ENCODE data around the gene ZSCAN18. TPM values are rescaled to one million over a fixed set of nuclear protein-coding genes. Genes with fewer than 3 reads are reported as not detected.
A peak's percentile ranks its signal among the peaks of the same experiment; 100 is the strongest.

The ZSCAN18 gene
- total and polyA plus RNA-seq, 9 of the 15 experiments (the other 6 are each of a cell fraction or from before 2014, with no cell fraction given) = 0.07 to 1.9 (median 0.31) TPM; not detected in 1

DNA sequence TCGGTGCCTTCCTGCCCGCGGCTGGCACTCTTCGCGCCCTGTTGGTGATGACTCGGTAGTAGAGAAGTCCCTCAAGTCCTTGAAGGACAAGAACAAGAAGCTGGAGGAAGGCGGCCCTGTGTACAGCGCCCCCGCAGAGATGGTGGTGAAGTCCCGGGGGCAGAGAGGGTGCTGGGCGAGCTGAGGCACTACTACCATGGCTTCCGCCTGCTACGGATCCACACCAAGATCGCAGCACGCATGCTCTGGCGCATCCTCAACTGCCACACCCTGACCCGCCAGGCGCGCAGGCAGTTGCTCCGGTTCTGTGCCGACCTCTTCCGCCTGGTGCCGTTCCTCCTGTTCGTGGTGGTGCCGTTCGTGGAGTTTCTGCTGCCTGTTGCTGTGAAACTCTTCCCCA is 53.1 kb downstream of the ZSCAN18 start (continued):
- TF ChIP-seq, protein P1, sequence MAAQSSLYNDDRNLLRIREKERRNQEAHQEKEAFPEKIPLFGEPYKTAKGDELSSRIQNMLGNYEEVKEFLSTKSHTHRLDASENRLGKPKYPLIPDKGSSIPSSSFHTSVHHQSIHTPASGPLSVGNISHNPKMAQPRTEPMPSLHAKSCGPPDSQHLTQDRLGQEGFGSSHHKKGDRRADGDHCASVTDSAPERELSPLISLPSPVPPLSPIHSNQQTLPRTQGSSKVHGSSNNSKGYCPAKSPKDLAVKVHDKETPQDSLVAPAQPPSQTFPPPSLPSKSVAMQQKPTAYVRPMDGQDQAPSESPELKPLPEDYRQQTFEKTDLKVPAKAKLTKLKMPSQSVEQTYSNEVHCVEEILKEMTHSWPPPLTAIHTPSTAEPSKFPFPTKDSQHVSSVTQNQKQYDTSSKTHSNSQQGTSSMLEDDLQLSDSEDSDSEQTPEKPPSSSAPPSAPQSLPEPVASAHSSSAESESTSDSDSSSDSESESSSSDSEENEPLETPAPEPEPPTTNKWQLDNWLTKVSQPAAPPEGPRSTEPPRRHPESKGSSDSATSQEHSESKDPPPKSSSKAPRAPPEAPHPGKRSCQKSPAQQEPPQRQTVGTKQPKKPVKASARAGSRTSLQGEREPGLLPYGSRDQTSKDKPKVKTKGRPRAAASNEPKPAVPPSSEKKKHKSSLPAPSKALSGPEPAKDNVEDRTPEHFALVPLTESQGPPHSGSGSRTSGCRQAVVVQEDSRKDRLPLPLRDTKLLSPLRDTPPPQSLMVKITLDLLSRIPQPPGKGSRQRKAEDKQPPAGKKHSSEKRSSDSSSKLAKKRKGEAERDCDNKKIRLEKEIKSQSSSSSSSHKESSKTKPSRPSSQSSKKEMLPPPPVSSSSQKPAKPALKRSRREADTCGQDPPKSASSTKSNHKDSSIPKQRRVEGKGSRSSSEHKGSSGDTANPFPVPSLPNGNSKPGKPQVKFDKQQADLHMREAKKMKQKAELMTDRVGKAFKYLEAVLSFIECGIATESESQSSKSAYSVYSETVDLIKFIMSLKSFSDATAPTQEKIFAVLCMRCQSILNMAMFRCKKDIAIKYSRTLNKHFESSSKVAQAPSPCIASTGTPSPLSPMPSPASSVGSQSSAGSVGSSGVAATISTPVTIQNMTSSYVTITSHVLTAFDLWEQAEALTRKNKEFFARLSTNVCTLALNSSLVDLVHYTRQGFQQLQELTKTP (IDR thresholded peaks at IDR 0.05; ENCODE audit: low read depth in 1 of 2, partially characterized antibody in 2 of 2) = no peak
- TF ChIP-seq FOXA3 (CRISPR knock-in tag; conservative IDR thresholded peaks at IDR 0.05 in 1 of 2, IDR thresholded peaks at IDR 0.05 in 1 of 2) (no peak), NRF1 (conservative IDR thresholded peaks at IDR 0.05 in 1 of 2, IDR thresholded peaks at IDR 0.05 in 1 of 2) (peak; percentile 79 to 82), RAD51 (IDR thresholded peaks at IDR 0.05; ENCODE audit: borderline replicate concordance, low read depth) (no peak), HMGN3 (IDR thresholded peaks at IDR 0.05; ENCODE audit: borderline replicate concordance, extremely low read depth, insufficient read length, low read depth, low read length) (no peak)
- TF ChIP-seq, protein P2, sequence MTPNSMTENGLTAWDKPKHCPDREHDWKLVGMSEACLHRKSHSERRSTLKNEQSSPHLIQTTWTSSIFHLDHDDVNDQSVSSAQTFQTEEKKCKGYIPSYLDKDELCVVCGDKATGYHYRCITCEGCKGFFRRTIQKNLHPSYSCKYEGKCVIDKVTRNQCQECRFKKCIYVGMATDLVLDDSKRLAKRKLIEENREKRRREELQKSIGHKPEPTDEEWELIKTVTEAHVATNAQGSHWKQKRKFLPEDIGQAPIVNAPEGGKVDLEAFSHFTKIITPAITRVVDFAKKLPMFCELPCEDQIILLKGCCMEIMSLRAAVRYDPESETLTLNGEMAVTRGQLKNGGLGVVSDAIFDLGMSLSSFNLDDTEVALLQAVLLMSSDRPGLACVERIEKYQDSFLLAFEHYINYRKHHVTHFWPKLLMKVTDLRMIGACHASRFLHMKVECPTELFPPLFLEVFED (CRISPR knock-in tag; conservative IDR thresholded peaks at IDR 0.05) = no peak
- TF ChIP-seq, protein P3, sequence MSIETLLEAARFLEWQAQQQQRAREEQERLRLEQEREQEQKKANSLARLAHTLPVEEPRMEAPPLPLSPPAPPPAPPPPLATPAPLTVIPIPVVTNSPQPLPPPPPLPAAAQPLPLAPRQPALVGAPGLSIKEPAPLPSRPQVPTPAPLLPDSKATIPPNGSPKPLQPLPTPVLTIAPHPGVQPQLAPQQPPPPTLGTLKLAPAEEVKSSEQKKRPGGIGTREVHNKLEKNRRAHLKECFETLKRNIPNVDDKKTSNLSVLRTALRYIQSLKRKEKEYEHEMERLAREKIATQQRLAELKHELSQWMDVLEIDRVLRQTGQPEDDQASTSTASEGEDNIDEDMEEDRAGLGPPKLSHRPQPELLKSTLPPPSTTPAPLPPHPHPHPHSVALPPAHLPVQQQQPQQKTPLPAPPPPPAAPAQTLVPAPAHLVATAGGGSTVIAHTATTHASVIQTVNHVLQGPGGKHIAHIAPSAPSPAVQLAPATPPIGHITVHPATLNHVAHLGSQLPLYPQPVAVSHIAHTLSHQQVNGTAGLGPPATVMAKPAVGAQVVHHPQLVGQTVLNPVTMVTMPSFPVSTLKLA (conservative IDR thresholded peaks at IDR 0.05) = no peak
- TF ChIP-seq, protein P4, sequence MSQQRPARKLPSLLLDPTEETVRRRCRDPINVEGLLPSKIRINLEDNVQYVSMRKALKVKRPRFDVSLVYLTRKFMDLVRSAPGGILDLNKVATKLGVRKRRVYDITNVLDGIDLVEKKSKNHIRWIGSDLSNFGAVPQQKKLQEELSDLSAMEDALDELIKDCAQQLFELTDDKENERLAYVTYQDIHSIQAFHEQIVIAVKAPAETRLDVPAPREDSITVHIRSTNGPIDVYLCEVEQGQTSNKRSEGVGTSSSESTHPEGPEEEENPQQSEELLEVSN (IDR thresholded peaks at IDR 0.05; ENCODE audit: borderline replicate concordance in 1 of 2, extremely low read depth in 1 of 2, insufficient read depth in 1 of 2, insufficient read length in 1 of 2, low read depth in 1 of 2, low read length in 1 of 2, poor library complexity in 1 of 2, severe bottlenecking in 1 of 2) = peak in 1 of 2 experiments; percentile 23
- TF ChIP-seq, protein P5, sequence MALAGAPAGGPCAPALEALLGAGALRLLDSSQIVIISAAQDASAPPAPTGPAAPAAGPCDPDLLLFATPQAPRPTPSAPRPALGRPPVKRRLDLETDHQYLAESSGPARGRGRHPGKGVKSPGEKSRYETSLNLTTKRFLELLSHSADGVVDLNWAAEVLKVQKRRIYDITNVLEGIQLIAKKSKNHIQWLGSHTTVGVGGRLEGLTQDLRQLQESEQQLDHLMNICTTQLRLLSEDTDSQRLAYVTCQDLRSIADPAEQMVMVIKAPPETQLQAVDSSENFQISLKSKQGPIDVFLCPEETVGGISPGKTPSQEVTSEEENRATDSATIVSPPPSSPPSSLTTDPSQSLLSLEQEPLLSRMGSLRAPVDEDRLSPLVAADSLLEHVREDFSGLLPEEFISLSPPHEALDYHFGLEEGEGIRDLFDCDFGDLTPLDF (CRISPR knock-in tag; IDR thresholded peaks at IDR 0.05) = no peak
